SKM-1 treated with dmso at 0.1 percent for 144 hours (cell line): ENCODE results near the gene MAGEA12.
"Not testable (repeated sequence)": the region's sequence is repeated elsewhere in the genome, so short reads cannot be mapped to it uniquely, and the experiment has no call there.

Source experiments
- DNase-seq: peaks from one replicate; lab custom pipeline; 2025; ENCODE audit not compliant: unreplicated experiment; lab: John Stamatoyannopoulos, UW

MAGEA12 gene, protein sequence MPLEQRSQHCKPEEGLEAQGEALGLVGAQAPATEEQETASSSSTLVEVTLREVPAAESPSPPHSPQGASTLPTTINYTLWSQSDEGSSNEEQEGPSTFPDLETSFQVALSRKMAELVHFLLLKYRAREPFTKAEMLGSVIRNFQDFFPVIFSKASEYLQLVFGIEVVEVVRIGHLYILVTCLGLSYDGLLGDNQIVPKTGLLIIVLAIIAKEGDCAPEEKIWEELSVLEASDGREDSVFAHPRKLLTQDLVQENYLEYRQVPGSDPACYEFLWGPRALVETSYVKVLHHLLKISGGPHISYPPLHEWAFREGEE

GRCh38 chrX:152733261-152733975 is at the start of gene MAGEA12, which contains the start of gene CSAG1:
Gene MAGEA12 (plus strand): TSS chrX:152733757. CDS start chrX:152736162, 2,405 bp downstream.
Gene CSAG1 (minus strand): TSS chrX:152733721. CDS start chrX:152732460, 1,261 bp downstream.
- DNase-seq = no peak

- DNase-seq = not testable (repeated sequence)
Observed at GRCh38 chrX:152697952-152698931, 35.3 kb upstream of the MAGEA12 start, which contains the start of gene MAGEA3. Gene MAGEA3 (plus strand): TSS chrX:152698794. CDS start chrX:152700833, 2,039 bp downstream.

DNA sequence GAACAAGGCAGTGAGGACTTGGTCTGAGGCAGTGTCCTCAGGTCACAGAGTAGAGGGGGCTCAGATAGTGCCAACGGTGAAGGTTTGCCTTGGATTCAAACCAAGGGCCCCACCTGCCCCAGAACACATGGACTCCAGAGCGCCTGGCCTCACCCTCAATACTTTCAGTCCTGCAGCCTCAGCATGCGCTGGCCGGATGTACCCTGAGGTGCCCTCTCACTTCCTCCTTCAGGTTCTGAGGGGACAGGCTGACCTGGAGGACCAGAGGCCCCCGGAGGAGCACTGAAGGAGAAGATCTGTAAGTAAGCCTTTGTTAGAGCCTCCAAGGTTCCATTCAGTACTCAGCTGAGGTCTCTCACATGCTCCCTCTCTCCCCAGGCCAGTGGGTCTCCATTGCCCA is 33.2 kb upstream of the MAGEA12 start:
- not testable (repeated sequence) for DNase-seq

GRCh38 chrX:152706500-152706899 is 27.1 kb upstream of the MAGEA12 start:
- DNase-seq = not testable (repeated sequence)

GRCh38 chrX:152709173-152709572 is 24.4 kb upstream of the MAGEA12 start, which contains the start of gene CSAG2:
Gene CSAG2 (minus strand): TSS chrX:152709273. CDS start chrX:152709112, 161 bp downstream.
- not testable (repeated sequence) for DNase-seq

GRCh38 chrX:152713195-152713594 is 20.4 kb upstream of the MAGEA12 start:
- DNase-seq = not testable (repeated sequence)

GRCh38 chrX:152713815-152714787 is 19.5 kb upstream of the MAGEA12 start, which contains the start of gene MAGEA2B:
Gene MAGEA2B (plus strand): TSS chrX:152714628. CDS start chrX:152717107, 2,479 bp downstream.
- DNase-seq = not testable (repeated sequence)

- DNase-seq = no peak
Observed at GRCh38 chrX:152725409-152725808, 8.1 kb upstream of the MAGEA12 start.

GRCh38 chrX:152734143-152734858 is 744 bp downstream of the MAGEA12 start:
- DNase-seq = not testable (repeated sequence)

GRCh38 chrX:152735101-152735500 is 1.5 kb downstream of the MAGEA12 start:
- DNase-seq = no peak

DNA sequence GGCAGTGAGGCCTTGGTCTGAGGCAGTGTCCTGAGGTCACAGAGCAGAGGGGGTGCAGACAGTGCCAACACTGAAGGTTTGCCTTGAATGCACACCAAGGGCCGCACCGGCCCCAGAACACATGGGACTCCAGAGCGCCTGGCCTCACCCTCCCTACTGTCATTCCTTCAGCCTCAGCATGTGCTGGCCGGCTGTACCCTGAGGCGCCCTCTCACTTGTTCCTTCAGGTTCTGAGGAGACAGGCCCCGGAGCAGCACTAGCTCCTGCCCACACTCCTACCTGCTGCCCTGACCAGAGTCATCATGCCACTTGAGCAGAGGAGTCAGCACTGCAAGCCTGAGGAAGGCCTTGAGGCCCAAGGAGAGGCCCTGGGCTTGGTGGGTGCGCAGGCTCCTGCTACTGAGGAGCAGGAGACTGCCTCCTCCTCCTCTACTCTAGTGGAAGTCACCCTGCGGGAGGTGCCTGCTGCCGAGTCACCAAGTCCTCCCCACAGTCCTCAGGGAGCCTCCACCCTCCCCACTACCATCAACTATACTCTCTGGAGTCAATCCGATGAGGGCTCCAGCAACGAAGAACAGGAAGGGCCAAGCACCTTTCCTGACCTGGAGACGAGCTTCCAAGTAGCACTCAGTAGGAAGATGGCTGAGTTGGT is 2.4 kb downstream of the MAGEA12 start:
- DNase-seq = no peak

DNA sequence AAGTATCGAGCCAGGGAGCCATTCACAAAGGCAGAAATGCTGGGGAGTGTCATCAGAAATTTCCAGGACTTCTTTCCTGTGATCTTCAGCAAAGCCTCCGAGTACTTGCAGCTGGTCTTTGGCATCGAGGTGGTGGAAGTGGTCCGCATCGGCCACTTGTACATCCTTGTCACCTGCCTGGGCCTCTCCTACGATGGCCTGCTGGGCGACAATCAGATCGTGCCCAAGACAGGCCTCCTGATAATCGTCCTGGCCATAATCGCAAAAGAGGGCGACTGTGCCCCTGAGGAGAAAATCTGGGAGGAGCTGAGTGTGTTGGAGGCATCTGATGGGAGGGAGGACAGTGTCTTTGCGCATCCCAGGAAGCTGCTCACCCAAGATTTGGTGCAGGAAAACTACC is 3.0 kb downstream of the MAGEA12 start:
- not testable (repeated sequence) for DNase-seq

DNA sequence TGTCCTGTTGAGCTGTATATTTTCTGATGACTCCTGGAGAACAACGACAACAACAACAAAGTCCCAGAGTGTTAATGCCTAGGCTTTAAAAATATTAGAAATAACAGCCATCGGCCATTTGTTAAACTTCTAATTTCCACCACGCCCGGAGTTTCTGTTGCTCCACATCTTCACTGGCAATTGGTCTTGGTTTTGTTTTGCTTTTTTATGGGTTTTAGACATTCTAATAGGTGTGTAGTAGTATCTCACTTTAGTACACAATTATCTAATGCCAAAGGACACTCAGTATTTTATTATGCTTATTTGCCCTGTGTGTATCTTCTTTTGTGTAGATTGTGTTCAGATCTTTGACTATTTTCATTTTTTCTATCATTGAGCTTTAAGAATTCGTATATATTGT is 5.0 kb downstream of the MAGEA12 start:
- no peak for DNase-seq

- DNase-seq = not testable (repeated sequence)
Observed at GRCh38 chrX:152753686-152754650, 20.4 kb downstream of the MAGEA12 start, which contains the start of gene MAGEA2. Gene MAGEA2 (minus strand): TSS chrX:152753842. CDS start chrX:152751363, 2,479 bp downstream.

DNA sequence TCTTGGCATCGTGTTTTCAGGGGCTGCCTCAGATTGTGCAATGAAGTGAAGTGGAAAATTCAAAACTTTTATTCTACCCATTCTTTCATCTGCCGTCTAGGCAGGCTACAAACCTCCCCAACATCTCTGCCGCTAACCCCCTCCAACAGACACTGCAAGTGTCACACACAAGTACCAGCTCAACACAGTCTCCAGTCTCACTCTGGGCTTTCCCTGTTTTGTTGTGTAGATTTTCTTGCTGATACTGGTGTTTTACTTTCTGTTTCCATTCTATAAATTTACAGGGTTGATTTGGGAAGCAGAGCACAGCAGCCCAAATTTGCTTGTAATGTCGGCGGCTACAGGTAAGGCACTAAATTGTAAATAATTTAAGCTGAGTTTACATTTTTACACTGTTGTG is 21.3 kb downstream of the MAGEA12 start:
- DNase-seq = not testable (repeated sequence)

DNA sequence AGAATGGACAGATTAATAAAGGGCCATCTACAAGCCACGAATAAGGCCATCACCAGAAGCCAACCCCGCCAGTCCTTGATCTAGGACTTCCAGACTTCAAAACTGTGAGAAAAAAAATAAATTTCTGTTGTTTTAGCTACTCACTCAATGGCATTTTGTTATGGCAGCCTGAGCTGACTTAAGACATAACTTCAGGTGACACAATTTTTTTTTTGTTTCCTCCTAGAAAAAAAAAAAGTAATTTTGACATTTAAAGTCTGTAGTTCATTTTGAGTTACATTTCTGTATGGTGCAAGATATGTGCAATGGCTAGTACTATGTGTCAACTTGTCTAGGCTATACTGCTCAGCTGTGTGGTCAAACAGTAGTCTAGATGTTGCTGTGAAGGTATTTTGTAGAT is 25.4 kb downstream of the MAGEA12 start, which contains the start of gene CSAG3:
Gene CSAG3 (plus strand): TSS at position 301 of the 400 bp plus-strand sequence.
- DNase-seq = not testable (repeated sequence)

GRCh38 chrX:152759544-152759943 is 26.0 kb downstream of the MAGEA12 start:
- not testable (repeated sequence) for DNase-seq
